ENCODE results near the gene ALKBH4.
"Not testable (repeated sequence)": the region's sequence is repeated elsewhere in the genome, so short reads cannot be mapped to it uniquely, and the experiment has no call there.

The ALKBH4 gene

GRCh38 chr7:102454932-102455331 is 9.7 kb downstream of the ALKBH4 start:
- not testable (repeated sequence) for H3K27me3 ChIP-seq (replicated peaks; ENCODE audit: control insufficient read depth, insufficient read depth, low read length, poor library complexity, severe bottlenecking); H3K27ac ChIP-seq (ENCODE audit: insufficient read depth, low read length, poor library complexity, severe bottlenecking); H3K4me3 ChIP-seq (ENCODE audit: insufficient read depth, low read depth, low read length, poor library complexity, severe bottlenecking); H3K9me3 ChIP-seq (ENCODE audit: control insufficient read depth, low read length); DNase-seq; H3K4me1 ChIP-seq (ENCODE audit: control insufficient read depth, insufficient read depth, low read length, poor library complexity, severe bottlenecking)
- peaks cover 30% of the 10 kb centered on the region for H3K36me3 ChIP-seq (ENCODE audit: control insufficient read depth, insufficient read depth, low read length)

- no peaks in the 10 kb centered on the region for H3K4me1 ChIP-seq (ENCODE audit: control insufficient read depth, insufficient read depth, low read length, poor library complexity, severe bottlenecking)
- H3K4me3 ChIP-seq (ENCODE audit: insufficient read depth, low read depth, low read length, poor library complexity, severe bottlenecking), result no peak overlapping the region
- no peaks in the 10 kb centered on the region for H3K9me3 ChIP-seq (ENCODE audit: control insufficient read depth, low read length)
- H3K36me3 ChIP-seq (ENCODE audit: control insufficient read depth, insufficient read depth, low read length), result peaks cover 27% of the 10 kb centered on the region
- H3K27ac ChIP-seq (ENCODE audit: insufficient read depth, low read length, poor library complexity, severe bottlenecking), result no peak overlapping the region
- H3K27me3 ChIP-seq (replicated peaks; ENCODE audit: control insufficient read depth, insufficient read depth, low read length, poor library complexity, severe bottlenecking), result no peaks in the 10 kb centered on the region
- DNase-seq, result no peak
Measured at GRCh38 chr7:102454468-102454867, 10.2 kb downstream of the ALKBH4 start.

- H3K4me3 ChIP-seq (ENCODE audit: insufficient read depth, low read depth, low read length, poor library complexity, severe bottlenecking), result no peak overlapping the region
- H3K4me1 ChIP-seq (ENCODE audit: control insufficient read depth, insufficient read depth, low read length, poor library complexity, severe bottlenecking), result no peaks in the 10 kb centered on the region
- H3K27me3 ChIP-seq (replicated peaks; ENCODE audit: control insufficient read depth, insufficient read depth, low read length, poor library complexity, severe bottlenecking), result no peaks in the 10 kb centered on the region
- H3K27ac ChIP-seq (ENCODE audit: insufficient read depth, low read length, poor library complexity, severe bottlenecking), result no peak overlapping the region
- H3K9me3 ChIP-seq (ENCODE audit: control insufficient read depth, low read length), result no peaks in the 10 kb centered on the region
- DNase-seq, result no peak
- peaks cover 20% of the 10 kb centered on the region for H3K36me3 ChIP-seq (ENCODE audit: control insufficient read depth, insufficient read depth, low read length)
Measured at GRCh38 chr7:102453319-102453718, 11.3 kb downstream of the ALKBH4 start.

GRCh38 chr7:102452451-102452850 is 12.2 kb downstream of the ALKBH4 start:
- Histone ChIP-seq H3K27me3 (replicated peaks; ENCODE audit: control insufficient read depth, insufficient read depth, low read length, poor library complexity, severe bottlenecking) (no peaks in the 10 kb centered on the region), H3K36me3 (ENCODE audit: control insufficient read depth, insufficient read depth, low read length) (peaks cover 16% of the 10 kb centered on the region), H3K4me3 (ENCODE audit: insufficient read depth, low read depth, low read length, poor library complexity, severe bottlenecking) (no peak overlapping the region)

GRCh38 chr7:102451371-102452054 is 13.2 kb downstream of the ALKBH4 start:
- Histone ChIP-seq H3K4me3 (ENCODE audit: insufficient read depth, low read depth, low read length, poor library complexity, severe bottlenecking) (no peak overlapping the region), H3K36me3 (ENCODE audit: control insufficient read depth, insufficient read depth, low read length) (peaks cover 17% of the 10 kb centered on the region), H3K27ac (ENCODE audit: insufficient read depth, low read length, poor library complexity, severe bottlenecking) (no peak overlapping the region), H3K4me1 (ENCODE audit: control insufficient read depth, insufficient read depth, low read length, poor library complexity, severe bottlenecking) (no peaks in the 10 kb centered on the region), H3K9me3 (ENCODE audit: control insufficient read depth, low read length) (no peaks in the 10 kb centered on the region), H3K27me3 (replicated peaks; ENCODE audit: control insufficient read depth, insufficient read depth, low read length, poor library complexity, severe bottlenecking) (no peaks in the 10 kb centered on the region)
- no peak for DNase-seq

More at GRCh38 chr7:102452451-102452850, 12.2 kb downstream of the ALKBH4 start:
- DNase-seq, result no peak
- Histone ChIP-seq H3K27ac (ENCODE audit: insufficient read depth, low read length, poor library complexity, severe bottlenecking) (no peak overlapping the region), H3K4me1 (ENCODE audit: control insufficient read depth, insufficient read depth, low read length, poor library complexity, severe bottlenecking) (no peaks in the 10 kb centered on the region), H3K9me3 (ENCODE audit: control insufficient read depth, low read length) (no peaks in the 10 kb centered on the region)

GRCh38 chr7:102450242-102450641 is 14.4 kb downstream of the ALKBH4 start:
- Histone ChIP-seq H3K4me3 (ENCODE audit: insufficient read depth, low read depth, low read length, poor library complexity, severe bottlenecking) (no peak overlapping the region), H3K9me3 (ENCODE audit: control insufficient read depth, low read length) (no peaks in the 10 kb centered on the region), H3K27ac (ENCODE audit: insufficient read depth, low read length, poor library complexity, severe bottlenecking) (no peak overlapping the region), H3K27me3 (replicated peaks; ENCODE audit: control insufficient read depth, insufficient read depth, low read length, poor library complexity, severe bottlenecking) (no peaks in the 10 kb centered on the region), H3K36me3 (ENCODE audit: control insufficient read depth, insufficient read depth, low read length) (peaks cover 17% of the 10 kb centered on the region), H3K4me1 (ENCODE audit: control insufficient read depth, insufficient read depth, low read length, poor library complexity, severe bottlenecking) (no peaks in the 10 kb centered on the region)
- peak in 2 of 3 donors; percentile 25 for DNase-seq

- H3K27me3 ChIP-seq (replicated peaks; ENCODE audit: control insufficient read depth, insufficient read depth, low read length, poor library complexity, severe bottlenecking), result no peaks in the 10 kb centered on the region
- no peaks in the 10 kb centered on the region for H3K9me3 ChIP-seq (ENCODE audit: control insufficient read depth, low read length)
- no peak overlapping the region for H3K4me3 ChIP-seq (ENCODE audit: insufficient read depth, low read depth, low read length, poor library complexity, severe bottlenecking)
- peaks cover 21% of the 10 kb centered on the region for H3K36me3 ChIP-seq (ENCODE audit: control insufficient read depth, insufficient read depth, low read length)
- no peaks in the 10 kb centered on the region for H3K4me1 ChIP-seq (ENCODE audit: control insufficient read depth, insufficient read depth, low read length, poor library complexity, severe bottlenecking)
- DNase-seq, result no peak
- no peak overlapping the region for H3K27ac ChIP-seq (ENCODE audit: insufficient read depth, low read length, poor library complexity, severe bottlenecking)
Measured at GRCh38 chr7:102449136-102449535, 15.5 kb downstream of the ALKBH4 start.

- Histone ChIP-seq H3K9me3 (ENCODE audit: control insufficient read depth, low read length) (no peaks in the 10 kb centered on the region), H3K27me3 (replicated peaks; ENCODE audit: control insufficient read depth, insufficient read depth, low read length, poor library complexity, severe bottlenecking) (no peaks in the 10 kb centered on the region), H3K4me1 (ENCODE audit: control insufficient read depth, insufficient read depth, low read length, poor library complexity, severe bottlenecking) (no peaks in the 10 kb centered on the region), H3K4me3 (ENCODE audit: insufficient read depth, low read depth, low read length, poor library complexity, severe bottlenecking) (no peak overlapping the region), H3K36me3 (ENCODE audit: control insufficient read depth, insufficient read depth, low read length) (peaks cover 21% of the 10 kb centered on the region), H3K27ac (ENCODE audit: insufficient read depth, low read length, poor library complexity, severe bottlenecking) (no peak overlapping the region)
- DNase-seq, result no peak
Measured at GRCh38 chr7:102447311-102447710, 17.4 kb downstream of the ALKBH4 start.

GRCh38 chr7:102446387-102447156 is 18.1 kb downstream of the ALKBH4 start:
- Histone ChIP-seq H3K27ac (ENCODE audit: insufficient read depth, low read length, poor library complexity, severe bottlenecking) (no peak overlapping the region), H3K4me3 (ENCODE audit: insufficient read depth, low read depth, low read length, poor library complexity, severe bottlenecking) (no peak overlapping the region), H3K4me1 (ENCODE audit: control insufficient read depth, insufficient read depth, low read length, poor library complexity, severe bottlenecking) (no peaks in the 10 kb centered on the region), H3K9me3 (ENCODE audit: control insufficient read depth, low read length) (no peaks in the 10 kb centered on the region), H3K36me3 (ENCODE audit: control insufficient read depth, insufficient read depth, low read length) (peaks cover 24% of the 10 kb centered on the region), H3K27me3 (replicated peaks; ENCODE audit: control insufficient read depth, insufficient read depth, low read length, poor library complexity, severe bottlenecking) (no peaks in the 10 kb centered on the region)
- DNase-seq, result no peak

GRCh38 chr7:102445674-102446071 is 19.0 kb downstream of the ALKBH4 start:
- H3K27me3 ChIP-seq (replicated peaks; ENCODE audit: control insufficient read depth, insufficient read depth, low read length, poor library complexity, severe bottlenecking), result no peaks in the 10 kb centered on the region
- peaks cover 24% of the 10 kb centered on the region for H3K36me3 ChIP-seq (ENCODE audit: control insufficient read depth, insufficient read depth, low read length)
- DNase-seq, result no peak
- H3K9me3 ChIP-seq (ENCODE audit: control insufficient read depth, low read length), result no peaks in the 10 kb centered on the region
- H3K4me3 ChIP-seq (ENCODE audit: insufficient read depth, low read depth, low read length, poor library complexity, severe bottlenecking), result no peak overlapping the region
- no peaks in the 10 kb centered on the region for H3K4me1 ChIP-seq (ENCODE audit: control insufficient read depth, insufficient read depth, low read length, poor library complexity, severe bottlenecking)
- H3K27ac ChIP-seq (ENCODE audit: insufficient read depth, low read length, poor library complexity, severe bottlenecking), result no peak overlapping the region
